GM10266 (cell line): ENCODE measurements around the gene HOXC4.

Experiments used
- DNase-seq: peaks from one replicate; pipeline ENCODE4 v3.0.0; 2012; ENCODE audit errors: extremely low spot score
- CTCF ChIP-seq: IDR thresholded peaks from 2 replicates; pipeline ENCODE4 v1.5.1; 2012; ENCODE audit warnings: mild to moderate bottlenecking, low read depth; ENCODE audit not compliant: control insufficient read depth, insufficient read depth; ENCODE audit errors: missing control alignments

HOXC4 gene

GRCh38 chr12:54032627-54033100, 21.0 kb upstream of the HOXC4 start, which contains the start of gene HOXC5:
HOXC5 (plus strand) TSS chr12:54033050; CDS start chr12:54033123, 73 bp downstream.
- TF ChIP-seq CTCF = peak; percentile 92
- DNase-seq = peak; percentile 92

- no peak for TF ChIP-seq CTCF
- DNase-seq = no peak
Observed at GRCh38 chr12:54033106-54033979, 20.3 kb upstream of the HOXC4 start.

GRCh38 chr12:54033980-54034784, 19.5 kb upstream of the HOXC4 start:
- TF ChIP-seq CTCF = no peak
- no peak for DNase-seq

GRCh38 chr12:54034785-54035310, 18.8 kb upstream of the HOXC4 start:
- no peak for DNase-seq
- TF ChIP-seq CTCF = no peak

GRCh38 chr12:54035568-54036264, 17.9 kb upstream of the HOXC4 start:
- DNase-seq = no peak

More at GRCh38 chr12:54035568-54036264, 17.9 kb upstream of the HOXC4 start:
- no peak for TF ChIP-seq CTCF
